Stimulated activated CD8-positive, alpha-beta memory T cell treated with anti-CD3 and anti-CD28 coated beads, Interleukin-7, amount 100 ng/mL, for 4 hours (primary cell): ENCODE results near the gene NR2F6.
"Not testable (repeated sequence)": the region's sequence is repeated elsewhere in the genome, so short reads cannot be mapped to it uniquely, and the experiment has no call there.

ENCODE experiments used
- DNase-seq, 2 donors: peaks; one replicate each; pipeline ENCODE4 v3.0.0-alpha.2; 2020; ENCODE audit warnings: low read depth in 2 of 2

The NR2F6 gene

DNA sequence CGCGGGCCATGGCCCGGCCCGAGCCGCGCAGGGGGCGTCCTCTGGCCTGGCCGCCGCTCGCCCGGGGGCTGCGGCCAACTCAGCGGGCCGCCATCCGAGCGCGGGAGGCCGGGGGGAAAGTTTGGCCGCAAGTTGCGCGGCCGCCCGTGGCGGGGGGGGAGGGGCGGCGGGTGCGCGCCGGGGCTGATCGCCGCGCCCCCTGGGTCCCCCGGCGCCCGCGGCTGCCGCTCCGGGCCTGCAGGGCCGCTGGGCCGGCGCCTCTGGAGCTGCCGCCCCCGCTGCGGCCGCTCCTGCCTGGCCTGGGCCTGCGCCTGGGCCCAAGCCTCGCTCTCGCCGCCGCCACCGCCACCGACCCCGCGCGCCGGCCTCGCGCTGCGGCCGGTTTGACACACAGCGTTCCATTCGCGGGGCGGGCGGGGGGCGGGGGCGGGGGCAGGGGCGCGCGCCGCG, at the start of gene NR2F6:
Gene NR2F6, minus strand, starts transcription at position 385 of the 450 bp plus-strand sequence. CDS start 699 bp downstream, outside the sequence.
- DNase-seq = no peak

DNA sequence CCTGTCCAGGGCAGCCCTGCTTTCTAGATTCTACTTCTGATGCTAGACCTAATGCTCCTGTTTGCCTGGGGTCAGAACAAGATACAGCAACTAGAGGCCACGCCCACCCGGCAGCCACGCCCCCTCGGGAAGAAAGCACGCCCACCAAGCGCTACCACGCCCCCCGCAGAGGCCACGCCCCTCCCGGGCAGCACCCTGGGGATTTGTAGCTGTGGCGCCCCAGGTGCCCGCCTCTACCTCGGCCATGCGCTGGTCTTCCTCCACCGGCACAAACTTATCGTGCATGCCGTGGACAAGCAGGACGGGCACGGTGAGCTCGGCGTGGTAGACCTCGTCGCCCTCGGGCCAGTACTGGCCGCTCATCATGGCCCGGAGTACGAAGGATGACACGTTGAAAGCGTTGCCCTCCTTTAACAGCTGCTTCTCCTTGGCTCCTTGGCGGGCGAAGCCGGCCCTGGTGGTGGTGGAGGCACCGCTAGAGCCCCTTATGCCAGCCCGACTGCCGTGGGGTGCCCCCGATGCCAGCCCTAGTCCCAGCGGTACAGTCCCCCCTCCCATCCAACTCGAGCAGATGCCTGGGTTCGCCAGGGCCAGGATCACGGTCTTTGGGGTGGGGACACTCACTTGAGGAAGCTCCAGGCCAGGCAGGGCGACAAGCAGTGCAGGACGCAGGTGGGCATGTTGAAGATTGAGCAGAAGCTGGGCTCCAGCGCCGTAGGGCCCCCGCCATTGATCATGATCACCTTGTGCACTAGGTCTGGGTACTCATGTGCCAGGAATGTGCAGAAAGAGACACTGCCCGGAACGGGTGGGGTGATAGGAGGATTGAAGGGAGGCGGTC, 48.6 kb upstream of the NR2F6 start:
- DNase-seq = peak in 1 of 2 donors; percentile 20

DNA sequence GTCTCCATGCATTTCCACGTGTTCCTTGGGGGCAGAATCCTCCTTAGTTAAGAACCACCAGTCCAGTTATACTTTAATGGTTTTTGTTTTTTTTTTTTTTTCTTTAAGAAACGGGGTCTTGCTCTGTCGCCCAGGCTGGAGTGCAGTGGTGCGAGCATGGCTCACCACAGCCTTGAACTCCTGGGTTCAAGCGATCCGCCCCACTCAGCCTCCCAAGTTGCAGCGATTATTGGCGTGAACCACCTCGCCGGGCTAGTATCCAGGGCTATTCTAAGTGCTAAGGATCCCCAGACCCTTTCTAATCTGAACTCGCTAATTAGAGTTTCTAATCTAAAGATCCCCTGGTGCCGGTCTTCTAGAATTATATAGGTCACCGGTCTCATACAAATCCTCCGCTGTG, 47.9 kb upstream of the NR2F6 start:
- DNase-seq = no peak

DNA sequence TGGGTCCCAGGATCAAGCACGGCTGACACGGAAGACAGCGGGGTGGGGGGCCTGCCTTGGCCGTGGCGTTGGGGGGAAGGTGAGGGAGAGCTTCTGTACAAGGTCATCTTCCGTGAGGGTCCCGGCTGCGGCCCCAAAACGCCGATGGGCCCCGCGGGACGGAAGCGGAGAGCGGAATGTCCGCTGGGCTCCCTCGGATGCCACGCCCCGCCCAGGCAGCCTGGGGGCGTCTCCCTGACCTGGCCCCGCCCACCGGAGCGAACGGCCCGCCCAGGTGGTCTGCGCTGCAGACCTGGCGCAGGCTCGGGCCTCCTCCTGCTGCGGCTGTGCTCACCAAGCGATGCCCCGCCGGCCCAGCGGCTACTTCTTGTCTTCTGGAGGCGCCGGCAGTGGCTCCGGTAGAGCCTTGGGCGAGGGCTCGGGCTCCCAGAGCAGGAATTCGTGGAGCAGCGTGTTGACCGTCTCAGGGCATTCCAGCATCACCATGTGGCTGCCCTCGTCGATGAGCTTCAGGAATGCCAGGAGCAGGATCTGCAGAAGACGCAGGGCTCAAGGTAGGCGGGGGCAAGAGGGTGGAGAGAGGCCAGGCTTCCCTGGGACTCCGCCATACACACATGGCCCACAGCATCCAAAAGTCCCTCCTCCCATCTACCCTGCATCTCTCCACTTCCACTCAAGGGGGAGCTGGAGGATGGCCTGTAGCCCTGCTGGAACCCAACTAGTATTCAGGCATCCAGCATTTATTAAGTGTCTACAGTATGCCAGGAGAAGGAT, 46.8 kb upstream of the NR2F6 start:
- peak; percentile 59 to 64 for DNase-seq

DNA sequence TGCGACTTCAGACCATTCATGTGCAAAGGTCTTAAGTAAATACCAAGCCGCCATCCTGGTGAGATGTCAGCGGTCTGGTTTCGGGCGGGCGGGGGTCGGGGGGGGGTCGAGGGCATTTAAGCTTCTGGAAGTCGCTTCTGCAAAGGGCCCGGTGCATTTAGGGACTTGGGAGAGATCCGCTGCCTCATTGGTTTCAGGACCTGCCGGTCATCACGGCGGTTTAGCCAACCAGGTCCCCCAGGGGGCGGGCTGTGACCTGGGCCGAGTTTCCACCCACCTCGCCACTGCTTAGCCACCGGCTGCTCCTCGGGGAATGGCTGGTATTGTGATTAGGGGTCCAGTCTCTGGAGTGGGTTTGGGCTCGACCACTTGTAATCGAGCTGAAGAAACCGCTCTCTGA, 43.8 kb upstream of the NR2F6 start:
- peak in 1 of 2 donors; percentile 25 for DNase-seq

DNA sequence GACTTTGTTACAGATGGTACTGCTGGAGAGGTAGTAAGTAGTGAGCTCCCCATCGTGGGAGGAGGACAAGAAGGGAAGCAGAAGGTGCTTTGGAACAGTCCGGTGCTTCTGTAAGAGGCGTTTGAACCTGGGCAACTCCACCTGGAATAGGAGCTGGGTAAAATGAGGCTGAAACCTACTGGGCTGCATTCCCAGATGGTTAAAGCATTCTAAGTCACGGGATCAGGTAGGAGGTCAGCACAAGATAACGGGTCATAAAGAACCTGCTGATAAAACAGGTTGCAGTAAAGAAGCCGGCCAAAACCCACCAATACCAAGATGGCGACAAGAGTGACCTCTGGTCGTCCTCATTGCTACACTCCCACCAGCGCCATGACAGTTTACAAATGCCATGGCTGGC, 41.0 kb upstream of the NR2F6 start:
- DNase-seq = no peak

DNA sequence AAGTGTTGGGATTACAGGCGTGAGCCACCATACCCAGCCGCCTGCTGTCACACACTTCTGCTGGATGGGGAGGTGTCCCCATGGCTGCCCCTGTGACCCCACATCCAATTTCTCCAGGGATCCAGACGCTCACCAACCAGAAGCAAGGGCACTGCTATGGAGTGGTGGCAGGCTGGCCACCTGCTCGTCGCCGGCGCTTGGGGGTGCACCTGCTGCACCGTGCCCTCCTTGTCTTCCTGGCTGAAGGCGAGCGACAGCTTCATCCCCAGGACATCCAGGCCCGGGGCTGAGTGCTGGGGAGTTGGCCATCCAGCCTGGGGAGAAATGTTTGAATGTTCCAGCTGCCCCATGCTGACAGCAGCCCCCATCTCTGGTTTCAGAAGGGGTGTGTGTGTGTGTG, 40.5 kb upstream of the NR2F6 start:
- DNase-seq = no peak

DNA sequence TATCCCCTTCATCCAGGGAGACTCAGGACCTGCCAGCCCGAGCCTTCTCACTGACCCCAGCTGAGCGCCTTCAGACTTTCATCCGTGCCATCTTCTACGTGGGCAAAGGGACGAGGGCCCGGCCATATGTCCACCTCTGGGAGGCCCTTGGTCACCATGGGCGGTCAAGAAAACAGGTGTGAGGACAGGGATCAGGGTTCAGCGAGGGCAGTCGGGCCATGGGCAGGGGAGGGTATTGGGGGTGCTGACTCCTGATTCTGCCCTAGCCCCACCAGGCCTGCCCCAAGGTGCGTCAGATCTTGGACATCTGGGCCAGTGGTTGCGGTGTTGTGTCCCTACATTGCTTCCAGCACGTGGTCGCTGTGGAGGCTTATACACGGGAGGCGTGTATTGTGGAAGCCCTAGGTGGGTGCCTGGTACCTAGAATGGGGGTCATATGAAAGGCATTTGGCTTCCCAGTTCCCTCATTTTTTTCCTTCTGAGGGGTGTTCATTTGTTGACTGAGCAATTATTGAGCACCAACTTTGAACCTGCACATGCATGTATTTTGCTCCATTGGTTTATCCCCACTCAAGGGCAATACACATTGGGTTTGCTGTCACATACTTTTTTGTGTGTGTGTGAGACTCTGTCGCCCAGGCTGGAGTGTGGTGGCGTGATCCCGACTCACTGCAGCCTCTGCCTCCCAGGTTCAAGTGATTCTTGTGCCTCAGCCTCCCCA, 39.9 kb upstream of the NR2F6 start:
- no peak for DNase-seq

DNA sequence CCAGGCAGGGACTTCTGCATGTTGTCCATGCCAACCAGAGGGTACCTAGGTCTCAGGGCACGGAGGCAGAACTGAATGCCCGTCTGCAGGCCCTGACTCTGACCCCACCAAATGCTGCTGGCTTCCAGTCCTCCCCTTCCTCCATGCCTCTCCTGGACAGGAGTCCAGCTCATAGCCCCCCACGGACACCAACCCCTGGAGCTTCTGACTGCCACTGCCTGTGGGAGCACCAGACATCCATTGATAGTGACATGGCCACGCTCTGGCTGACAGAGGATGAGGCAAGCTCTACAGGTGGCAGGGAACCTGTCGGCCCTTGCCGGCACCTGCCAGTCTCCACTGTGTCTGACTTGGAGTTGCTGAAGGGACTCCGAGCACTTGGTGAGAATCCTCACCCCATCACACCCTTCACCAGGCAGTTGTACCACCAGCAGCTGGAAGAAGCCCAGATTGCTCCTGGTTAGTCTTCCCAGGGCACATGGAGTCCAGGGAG, 37.8 kb upstream of the NR2F6 start:
- DNase-seq = no peak

DNA sequence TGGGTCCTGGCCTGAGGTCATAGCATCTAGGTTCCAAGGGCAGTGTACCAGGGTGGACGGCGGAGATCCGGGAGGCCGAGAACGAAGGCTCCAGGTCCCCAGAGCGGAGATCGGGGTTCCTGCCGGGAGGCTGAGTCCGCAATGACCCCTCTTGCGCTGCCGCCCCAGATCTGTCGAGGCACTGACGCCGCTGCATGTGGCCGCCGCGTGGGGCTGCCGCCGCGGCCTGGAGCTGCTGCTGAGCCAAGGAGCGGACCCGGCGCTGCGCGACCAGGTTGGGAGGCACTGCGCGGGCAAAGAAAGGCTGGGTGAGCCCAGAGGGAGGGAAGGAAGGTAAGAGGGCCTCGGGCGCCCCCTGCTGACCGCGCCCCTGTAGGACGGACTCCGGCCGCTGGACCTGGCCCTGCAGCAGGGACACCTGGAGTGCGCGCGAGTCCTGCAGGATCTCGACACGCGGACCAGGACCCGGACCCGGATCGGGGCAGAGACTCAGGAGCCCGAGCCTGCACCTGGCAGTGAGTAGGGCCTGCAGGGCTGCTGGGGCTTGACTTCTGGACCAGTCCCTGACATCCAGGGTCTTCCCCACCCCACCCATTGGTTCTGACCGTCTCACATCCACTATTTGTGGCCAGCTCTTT, 36.9 kb upstream of the NR2F6 start:
- peak; percentile 45 to 70 for DNase-seq

DNA sequence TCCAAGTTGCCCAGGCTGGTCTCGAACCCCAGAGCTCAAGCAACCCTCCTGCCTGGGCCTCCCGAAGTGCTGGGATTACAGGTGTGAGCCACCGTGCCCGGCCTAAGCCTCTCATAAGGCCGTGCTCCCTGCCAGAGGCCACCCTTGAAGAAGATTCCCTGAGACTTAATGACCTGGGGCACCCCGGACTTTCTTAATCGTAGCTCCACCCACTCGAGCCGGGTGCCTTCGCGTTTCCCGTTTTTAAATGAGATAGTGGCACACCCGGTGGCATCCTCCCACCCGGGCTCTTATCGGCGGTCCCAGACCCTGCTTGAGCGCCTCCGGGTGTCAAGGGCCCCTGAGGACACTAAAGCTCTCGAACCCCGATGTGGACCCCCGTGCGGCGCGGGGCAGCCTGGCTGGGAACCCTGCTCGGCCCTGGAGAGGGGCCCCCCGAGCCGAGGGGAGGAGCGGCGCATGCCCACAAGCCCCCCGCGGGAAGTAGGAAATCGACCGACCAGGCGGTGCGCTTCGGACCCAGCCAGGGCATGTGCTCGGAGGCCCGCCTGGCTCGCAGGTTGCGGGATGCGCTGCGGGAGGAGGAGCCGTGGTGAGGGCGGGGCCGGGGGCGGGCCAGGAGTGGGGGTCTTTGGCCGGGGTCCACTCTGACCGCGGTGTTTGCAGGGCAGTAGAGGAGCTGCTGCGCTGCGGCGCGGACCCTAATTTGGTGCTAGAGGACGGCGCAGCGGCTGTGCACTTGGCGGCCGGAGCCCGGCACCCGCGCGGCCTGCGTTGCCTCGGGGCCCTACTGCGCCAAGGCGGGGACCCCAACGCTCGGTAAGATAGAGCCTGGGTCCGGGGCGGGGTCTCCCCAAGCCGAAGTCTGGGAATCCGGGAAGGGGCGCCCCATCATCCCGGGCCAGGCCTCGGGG, 35.9 kb upstream of the NR2F6 start, which contains the start of gene ANKLE1:
Gene ANKLE1, plus strand, starts transcription at position 511 of the 914 bp plus-strand sequence. Its CDS starts 20 bp downstream, at position 531.
- peak in 1 of 2 donors; percentile 11 for DNase-seq

DNA sequence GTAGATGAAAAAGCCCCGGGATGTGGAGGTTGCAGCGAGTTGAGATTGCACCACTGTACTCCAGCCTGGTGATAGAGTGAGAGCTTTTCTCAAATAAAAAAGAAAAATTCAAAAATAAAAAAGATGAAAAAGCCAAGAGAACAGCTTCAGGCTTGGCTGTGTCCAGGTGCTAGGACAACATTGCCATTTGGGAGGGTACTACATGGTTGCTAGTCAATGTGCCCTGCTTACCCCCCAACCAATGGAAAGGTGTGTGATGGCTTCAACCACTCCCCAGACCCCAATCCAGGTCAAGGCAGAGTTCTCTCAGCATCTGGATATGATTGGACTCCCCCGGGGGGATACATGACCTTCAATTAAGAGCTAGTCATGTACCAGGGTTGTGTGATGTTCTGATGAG, 33.7 kb upstream of the NR2F6 start:
- DNase-seq = no peak

DNA sequence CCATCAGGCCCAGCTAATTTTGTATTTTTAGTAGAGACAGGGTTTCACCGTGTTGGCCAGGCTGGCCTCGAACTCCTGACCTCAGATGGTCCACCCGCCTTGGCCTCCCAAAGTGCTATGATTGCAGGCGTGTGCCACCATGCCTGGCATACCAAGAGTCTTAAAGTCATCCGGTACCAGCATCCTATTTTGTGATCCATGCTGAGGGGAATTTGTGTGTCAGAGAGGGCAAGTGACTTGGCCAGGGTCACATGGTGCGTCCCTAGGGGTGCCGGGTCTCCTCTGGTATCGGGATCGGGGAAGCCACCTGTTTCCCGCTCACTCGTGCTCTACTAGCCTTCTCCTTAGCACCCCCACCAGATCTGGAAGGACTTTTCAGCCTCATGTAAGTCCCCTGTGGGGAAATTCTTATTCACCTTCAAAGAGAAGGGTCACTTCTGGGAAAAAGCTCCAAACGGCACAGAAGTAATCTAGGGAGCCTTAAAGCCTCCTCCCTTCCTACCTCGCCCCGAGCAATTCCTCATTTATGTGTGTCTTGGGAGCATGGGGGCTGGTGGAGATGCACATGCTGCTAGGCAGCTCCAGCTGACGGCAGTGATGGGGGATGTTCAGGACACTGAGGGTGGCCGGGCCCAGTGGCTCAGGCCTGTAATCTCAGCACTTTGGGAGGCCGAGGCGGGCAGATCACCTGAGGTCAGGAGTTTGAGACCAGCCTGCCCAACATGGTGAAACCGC, 29.9 kb upstream of the NR2F6 start:
- DNase-seq = no peak

DNA sequence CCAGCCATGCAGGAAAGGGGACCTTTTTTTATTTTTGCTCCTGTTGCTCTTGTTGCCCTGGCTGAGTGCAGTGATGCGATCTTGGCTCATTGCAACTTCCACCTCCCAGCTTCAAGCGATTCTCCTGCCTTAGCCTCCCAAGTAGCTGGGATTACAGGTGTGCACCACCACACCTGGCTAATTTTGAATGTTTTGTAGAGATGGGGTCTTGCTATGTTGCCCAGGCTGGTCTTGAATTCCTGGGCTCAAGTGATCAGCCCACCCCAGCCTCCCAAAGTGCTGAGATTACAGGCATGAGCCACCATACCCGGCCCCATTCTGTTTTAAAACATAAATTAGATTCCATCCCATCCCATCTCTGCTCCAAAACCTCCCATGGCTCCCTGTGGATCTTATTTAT, 29.2 kb upstream of the NR2F6 start:
- not testable (repeated sequence) for DNase-seq

DNA sequence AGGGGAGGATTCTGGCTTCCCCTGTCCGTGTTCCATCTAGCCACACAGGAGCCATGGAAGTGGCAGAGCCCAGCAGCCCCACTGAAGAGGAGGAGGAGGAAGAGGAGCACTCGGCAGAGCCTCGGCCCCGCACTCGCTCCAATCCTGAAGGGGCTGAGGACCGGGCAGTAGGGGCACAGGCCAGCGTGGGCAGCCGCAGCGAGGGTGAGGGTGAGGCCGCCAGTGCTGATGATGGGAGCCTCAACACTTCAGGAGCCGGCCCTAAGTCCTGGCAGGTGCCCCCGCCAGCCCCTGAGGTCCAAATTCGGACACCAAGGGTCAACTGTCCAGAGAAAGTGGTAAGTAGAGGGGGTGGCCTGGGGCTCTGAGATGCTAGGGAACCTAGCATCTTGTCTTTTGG, 23.0 kb upstream of the NR2F6 start:
- no peak for DNase-seq

DNA sequence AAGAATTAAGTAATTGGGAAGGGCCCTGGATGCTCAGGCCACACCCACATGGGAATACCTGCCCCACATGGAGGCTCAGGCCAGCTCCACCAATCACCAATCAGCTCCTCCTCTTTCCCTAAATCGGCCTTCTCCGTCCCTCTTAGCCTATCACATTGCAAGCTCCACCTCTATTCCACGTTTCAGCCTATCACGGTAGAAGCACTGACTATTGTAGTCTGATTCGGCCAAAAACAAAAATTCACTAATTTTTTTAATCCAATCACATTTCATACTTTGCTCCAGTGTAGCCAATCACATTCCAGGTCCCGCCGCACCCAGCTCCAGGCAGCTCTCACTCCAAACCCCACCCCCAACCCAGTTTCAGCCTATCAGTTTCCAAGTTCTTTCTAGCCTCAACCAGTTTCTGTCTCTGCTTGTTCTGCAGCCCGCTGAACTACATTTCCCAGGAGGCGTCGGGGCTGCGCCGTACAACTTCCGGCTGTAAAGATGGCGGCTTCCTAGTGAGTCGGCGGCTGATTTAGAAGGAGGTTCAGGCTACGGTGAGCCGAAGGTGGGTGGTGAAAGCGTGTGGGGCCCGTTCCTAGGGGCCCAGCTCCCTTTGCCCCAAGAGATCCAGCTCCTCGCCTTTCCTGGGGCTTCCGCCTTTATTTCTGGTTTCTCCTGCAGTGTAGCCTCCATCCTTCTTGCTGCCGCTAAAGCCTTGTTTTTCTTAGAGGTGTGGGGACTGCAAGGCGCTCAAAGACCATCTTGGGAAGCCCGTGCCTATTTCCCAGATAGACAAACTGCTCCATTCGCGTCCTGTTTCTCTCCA, 21.5 kb upstream of the NR2F6 start, which contains the start of gene BABAM1:
Gene BABAM1, plus strand, starts transcription at position 469 of the 814 bp plus-strand sequence. CDS start 1,364 bp downstream, outside the sequence.
- peak; percentile 88 to 93 for DNase-seq

DNA sequence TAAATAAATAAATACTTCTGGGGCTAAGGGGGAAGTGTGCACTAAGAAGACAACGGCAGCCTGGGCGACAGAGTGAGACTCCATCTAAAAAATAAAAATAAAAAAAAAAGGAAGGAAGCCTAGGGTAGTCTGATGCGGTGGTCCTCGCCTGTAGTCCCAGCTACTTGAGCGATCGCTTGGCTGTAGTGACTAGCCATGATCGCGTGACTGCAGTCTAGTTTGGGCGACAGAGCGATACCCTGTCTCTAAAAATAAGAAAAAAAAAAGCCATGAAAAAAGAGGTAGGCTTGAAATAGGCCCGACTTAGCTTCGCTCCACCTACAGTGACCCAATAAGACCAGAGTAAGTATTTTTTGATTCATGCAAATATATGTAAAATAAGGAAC, 20.9 kb upstream of the NR2F6 start:
- DNase-seq = no peak

DNA sequence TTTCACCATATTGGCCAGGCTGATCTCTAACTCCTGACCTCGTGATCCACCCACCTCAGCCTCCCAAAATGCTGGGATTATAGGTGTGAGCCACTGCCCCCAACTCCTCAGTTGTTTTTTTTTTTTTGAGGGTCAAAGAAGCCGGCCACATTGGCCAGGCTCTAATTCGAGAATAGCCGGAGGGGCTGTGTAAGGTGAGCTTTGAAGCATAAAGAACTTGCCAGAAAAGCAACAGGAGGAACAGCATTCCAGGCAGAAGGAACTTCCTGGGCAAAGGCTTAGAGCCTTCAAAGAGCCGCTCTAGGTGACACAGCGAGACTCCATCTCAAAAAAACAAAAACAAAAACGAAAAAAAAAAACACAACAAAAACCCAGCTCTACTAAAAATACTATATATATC, 20.3 kb upstream of the NR2F6 start:
- no peak for DNase-seq

DNA sequence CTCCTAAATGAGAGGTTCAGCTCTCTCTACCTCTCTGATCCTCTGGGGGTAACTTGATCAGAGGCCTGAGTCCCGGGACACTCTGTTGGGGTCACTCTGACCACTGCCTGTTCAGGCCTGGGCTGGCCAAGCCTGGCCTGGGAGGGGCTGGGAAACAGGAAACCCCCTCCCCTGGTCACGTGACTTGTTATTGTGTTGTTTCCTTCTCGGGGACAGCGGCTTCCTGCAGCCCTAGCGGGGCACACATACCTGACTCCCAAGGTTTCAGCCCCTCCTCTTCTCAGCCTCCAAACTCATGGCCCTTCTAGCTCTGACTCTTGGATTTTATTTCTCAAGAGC, 18.9 kb upstream of the NR2F6 start, which contains the start of gene USHBP1:
Gene USHBP1, minus strand, starts transcription at position 105 of the 339 bp plus-strand sequence. CDS start 446 bp downstream, outside the sequence.
- DNase-seq = no peak
